Tibial nerve (tissue), 3 donors: Measurements from ENCODE around the gene NSD1.

Source experiments
- CTCF ChIP-seq, 5 experiments: fragments of 200-600 bp in 3 of 5; fragments of 450-650 bp in 2 of 5; sonication (generic) in 3 of 5; IDR thresholded peaks; one replicate each; pipeline ENCODE4 v1.5.1; 2016 to 2019; ENCODE audit warnings: antibody characterized with exemption in 5 of 5, mild to moderate bottlenecking in 3 of 5, moderate library complexity in 2 of 5
- POLR2A ChIP-seq, 2 donors: fragments of 450-650 bp; IDR thresholded peaks; one replicate each; pipeline ENCODE4 v1.6.1; 2017; ENCODE audit warnings: antibody characterized with exemption in 2 of 2, mild to moderate bottlenecking in 2 of 2, moderate library complexity in 2 of 2

- TF ChIP-seq CTCF (IDR thresholded peaks at IDR 0.05): no peak
- TF ChIP-seq POLR2A (IDR thresholded peaks at IDR 0.05): no peak
These were observed 174.2 kb downstream of the NSD1 start for GRCh38 chr5:177307544-177308363.
